OCI-LY3 (cell line): ENCODE results near the gene AFDN.

Source experiments
- H2AFZ ChIP-seq: fragments of 200-600, 300-600 bp; shearing (Covaris generic); 2 replicates; pipeline ENCODE4 v1.6.0; 2014; ENCODE audit warnings: antibody characterized with exemption, low read depth, low read length
- H3K27ac ChIP-seq: fragments of 200-600, 300-600 bp; sonication (generic); 2 replicates; pipeline ENCODE4 v1.5.1; 2014; ENCODE audit warnings: mild to moderate bottlenecking, low read length, moderate library complexity, mixed read lengths
- H3K27me3 ChIP-seq: fragments of 200-600, 300-600 bp; sonication (generic); 2 replicates; pipeline ENCODE4 v1.6.1; 2014; ENCODE audit warnings: low read depth, low read length, mixed read lengths
- H3K36me3 ChIP-seq: fragments of 200-600, 300-600 bp; sonication (generic); replicated peaks from 2 replicates; pipeline ENCODE3; 2014; ENCODE audit warnings: low read depth, low read length, mixed read lengths
- H3K4me1 ChIP-seq: fragments of 300-600, 200-600 bp; sonication (generic); 2 replicates; pipeline ENCODE4 v1.6.1; 2014; ENCODE audit warnings: low read length, mixed read lengths
- H3K4me2 ChIP-seq: fragments of 200-600, 300-600 bp; sonication (generic); 2 replicates; pipeline ENCODE4 v1.6.1; 2014; ENCODE audit warnings: low read length, mixed read lengths
- H3K4me3 ChIP-seq: fragments of 300-600, 200-600 bp; sonication (generic); 2 replicates; pipeline ENCODE4 v1.5.1; 2014; ENCODE audit warnings: antibody characterized with exemption, mild to moderate bottlenecking, low read length, moderate library complexity
- H3K79me2 ChIP-seq: fragments of 300-600, 200-600 bp; shearing (Covaris generic); 2 replicates; pipeline ENCODE4 v1.6.1; 2014; ENCODE audit warnings: mild to moderate bottlenecking, low read length, mixed read lengths
- H3K9ac ChIP-seq: fragments of 300-600, 200-600 bp; shearing (Covaris generic); 2 replicates; pipeline ENCODE4 v1.6.0; 2014; ENCODE audit warnings: mild to moderate bottlenecking, low read length, moderate library complexity
- H3K9me3 ChIP-seq: fragments of 200-600, 300-600 bp; shearing (Covaris generic); 2 replicates; pipeline ENCODE4 v1.6.1; 2014; ENCODE audit warnings: low read length, mixed read lengths; ENCODE audit not compliant: insufficient read depth
- H4K20me1 ChIP-seq: fragments of 200-600, 300-600 bp; sonication (generic); 2 replicates; pipeline ENCODE4 v1.6.1; 2016; ENCODE audit warnings: low read length, mixed read lengths; ENCODE audit not compliant: insufficient read depth
- CTCF ChIP-seq: fragments of 200-600, 300-600 bp; sonication (generic); IDR thresholded peaks from 2 replicates; pipeline ENCODE4 v1.5.1; 2014; ENCODE audit warnings: antibody characterized with exemption, low read length, low read depth
- EZH2phosphoT487 ChIP-seq: fragments of 200-600 bp; shearing (Covaris generic); IDR thresholded peaks from 2 replicates; pipeline ENCODE4 v1.6.1; 2018; ENCODE audit warnings: antibody characterized with exemption, mixed run types, low read depth

AFDN gene

GRCh38 chr6:167918548-167919278 is 92.0 kb downstream of the AFDN start:
- Histone ChIP-seq H3K27ac (no peak overlapping the region), H3K4me3 (no peak overlapping the region), H3K9ac (no peak overlapping the region), H3K27me3 (no peaks in the 10 kb centered on the region), H3K79me2 (no peaks in the 10 kb centered on the region), H3K9me3 (no peaks in the 10 kb centered on the region), H4K20me1 (no peaks in the 10 kb centered on the region; the same call in 1 of the 2 replicates), H2AFZ (no peak overlapping the region), H3K4me2 (no peak overlapping the region), H3K36me3 (peaks cover 47% of the 10 kb centered on the region), H3K4me1 (no peaks in the 10 kb centered on the region)
- TF ChIP-seq EZH2phosphoT487 (no peak), CTCF (no peak)

- TF ChIP-seq CTCF: no peak
- TF ChIP-seq EZH2phosphoT487: no peak
- no peak overlapping the region for H3K4me3 ChIP-seq
- no peaks in the 10 kb centered on the region for H3K79me2 ChIP-seq
- no peaks in the 10 kb centered on the region for H3K9me3 ChIP-seq
- no peak overlapping the region for H3K27ac ChIP-seq
- H3K27me3 ChIP-seq: no peaks in the 10 kb centered on the region
- no peak overlapping the region for H3K4me2 ChIP-seq
- no peaks in the 10 kb centered on the region for H3K4me1 ChIP-seq
- H3K36me3 ChIP-seq: peaks cover 44% of the 10 kb centered on the region
- H4K20me1 ChIP-seq: no peaks in the 10 kb centered on the region; the same call in 1 of the 2 replicates
- H2AFZ ChIP-seq: no peak overlapping the region
- no peak overlapping the region for H3K9ac ChIP-seq
Measured at GRCh38 chr6:167919349-167919748, 92.6 kb downstream of the AFDN start.

GRCh38 chr6:167920165-167920564 is 93.5 kb downstream of the AFDN start:
- Histone ChIP-seq H3K4me3 (no peak overlapping the region), H3K4me2 (no peak overlapping the region), H3K27me3 (no peaks in the 10 kb centered on the region), H3K79me2 (no peaks in the 10 kb centered on the region), H3K9ac (no peak overlapping the region), H3K36me3 (peaks cover 43% of the 10 kb centered on the region), H3K9me3 (no peaks in the 10 kb centered on the region), H2AFZ (no peak overlapping the region), H3K27ac (no peak overlapping the region), H4K20me1 (no peaks in the 10 kb centered on the region; the same call in 1 of the 2 replicates), H3K4me1 (no peaks in the 10 kb centered on the region)
- TF ChIP-seq CTCF (no peak), EZH2phosphoT487 (no peak)

- TF ChIP-seq EZH2phosphoT487 (no peak), CTCF (no peak)
- Histone ChIP-seq H3K27ac (no peak overlapping the region), H3K27me3 (no peaks in the 10 kb centered on the region), H2AFZ (no peak overlapping the region), H3K4me1 (no peaks in the 10 kb centered on the region), H3K9ac (no peak overlapping the region), H4K20me1 (no peaks in the 10 kb centered on the region; the same call in 1 of the 2 replicates), H3K79me2 (no peaks in the 10 kb centered on the region), H3K9me3 (no peaks in the 10 kb centered on the region), H3K4me3 (no peak overlapping the region), H3K36me3 (peaks cover 38% of the 10 kb centered on the region), H3K4me2 (no peak overlapping the region)
Measured at GRCh38 chr6:167921831-167922230, 95.1 kb downstream of the AFDN start.
